DND-41 (cell line): ENCODE results near the gene SAFB2.

Experiments used
- EZH2 ChIP-seq: IDR thresholded peaks from 3 replicates; pipeline ENCODE4 v1.6.1; 2012; ENCODE audit warnings: borderline replicate concordance, low read depth, mild to moderate bottlenecking, moderate library complexity, low read length, inconsistent platforms; ENCODE audit not compliant: severe bottlenecking
- TF ChIP-seq, protein P1 (sequence below): IDR thresholded peaks from 2 replicates; pipeline ENCODE4 v1.5.1; 2012; ENCODE audit warnings: borderline replicate concordance, low read length, moderate library complexity, mild to moderate bottlenecking; ENCODE audit not compliant: poor library complexity, severe bottlenecking; ENCODE audit errors: extremely low read depth

DNA sequence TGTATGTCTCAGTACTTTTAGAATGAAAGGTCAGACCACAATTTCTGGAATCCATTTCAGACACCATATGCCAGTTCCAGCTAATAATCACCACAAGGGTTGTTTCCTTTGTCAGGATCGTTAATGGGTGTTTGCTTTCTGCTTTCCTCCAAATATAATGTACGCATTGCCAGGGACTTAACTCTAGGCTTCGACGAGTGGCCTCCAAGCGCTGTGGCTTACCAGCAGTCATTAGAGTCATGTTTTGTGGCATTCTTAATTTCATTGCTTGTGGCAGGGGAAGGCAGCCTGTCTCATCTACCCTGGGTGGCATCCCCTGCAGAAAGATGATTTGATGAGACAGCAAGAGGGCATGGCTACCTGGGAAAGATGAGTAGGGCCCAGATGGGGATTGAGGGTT is 22.8 kb upstream of the SAFB2 start:
- TF ChIP-seq, protein P1, sequence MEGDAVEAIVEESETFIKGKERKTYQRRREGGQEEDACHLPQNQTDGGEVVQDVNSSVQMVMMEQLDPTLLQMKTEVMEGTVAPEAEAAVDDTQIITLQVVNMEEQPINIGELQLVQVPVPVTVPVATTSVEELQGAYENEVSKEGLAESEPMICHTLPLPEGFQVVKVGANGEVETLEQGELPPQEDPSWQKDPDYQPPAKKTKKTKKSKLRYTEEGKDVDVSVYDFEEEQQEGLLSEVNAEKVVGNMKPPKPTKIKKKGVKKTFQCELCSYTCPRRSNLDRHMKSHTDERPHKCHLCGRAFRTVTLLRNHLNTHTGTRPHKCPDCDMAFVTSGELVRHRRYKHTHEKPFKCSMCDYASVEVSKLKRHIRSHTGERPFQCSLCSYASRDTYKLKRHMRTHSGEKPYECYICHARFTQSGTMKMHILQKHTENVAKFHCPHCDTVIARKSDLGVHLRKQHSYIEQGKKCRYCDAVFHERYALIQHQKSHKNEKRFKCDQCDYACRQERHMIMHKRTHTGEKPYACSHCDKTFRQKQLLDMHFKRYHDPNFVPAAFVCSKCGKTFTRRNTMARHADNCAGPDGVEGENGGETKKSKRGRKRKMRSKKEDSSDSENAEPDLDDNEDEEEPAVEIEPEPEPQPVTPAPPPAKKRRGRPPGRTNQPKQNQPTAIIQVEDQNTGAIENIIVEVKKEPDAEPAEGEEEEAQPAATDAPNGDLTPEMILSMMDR = no peak
- TF ChIP-seq EZH2 = no peak
